ENCODE results near the gene SIX4.
A peak's percentile ranks its signal among the peaks of the same experiment; 100 is the strongest.

SIX4 gene

DNA sequence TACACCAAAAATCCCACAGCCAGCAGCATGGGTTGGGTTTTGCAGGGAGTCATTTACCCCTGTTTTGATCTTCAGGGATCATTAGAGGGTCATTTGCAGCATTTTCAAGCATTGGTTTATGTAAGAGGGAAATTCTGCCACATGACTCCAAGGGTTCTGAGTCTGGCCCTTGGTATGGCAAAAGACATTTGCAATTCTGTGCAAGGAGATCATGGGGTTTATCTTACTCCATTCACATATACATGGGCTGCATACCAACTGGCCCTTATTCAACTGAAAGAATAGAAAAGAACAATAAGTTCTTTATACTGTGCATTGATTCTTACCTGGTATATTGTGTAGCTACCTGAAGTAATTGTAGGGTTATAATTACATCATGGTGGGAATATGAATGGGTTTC, 13.7 kb downstream of the SIX4 start:
- no peak overlapping the region for H3K4me3 ChIP-seq (ENCODE audit: low read depth, low read length)
- no peak for DNase-seq (ENCODE audit: low read depth)
- TF ChIP-seq, protein P1, sequence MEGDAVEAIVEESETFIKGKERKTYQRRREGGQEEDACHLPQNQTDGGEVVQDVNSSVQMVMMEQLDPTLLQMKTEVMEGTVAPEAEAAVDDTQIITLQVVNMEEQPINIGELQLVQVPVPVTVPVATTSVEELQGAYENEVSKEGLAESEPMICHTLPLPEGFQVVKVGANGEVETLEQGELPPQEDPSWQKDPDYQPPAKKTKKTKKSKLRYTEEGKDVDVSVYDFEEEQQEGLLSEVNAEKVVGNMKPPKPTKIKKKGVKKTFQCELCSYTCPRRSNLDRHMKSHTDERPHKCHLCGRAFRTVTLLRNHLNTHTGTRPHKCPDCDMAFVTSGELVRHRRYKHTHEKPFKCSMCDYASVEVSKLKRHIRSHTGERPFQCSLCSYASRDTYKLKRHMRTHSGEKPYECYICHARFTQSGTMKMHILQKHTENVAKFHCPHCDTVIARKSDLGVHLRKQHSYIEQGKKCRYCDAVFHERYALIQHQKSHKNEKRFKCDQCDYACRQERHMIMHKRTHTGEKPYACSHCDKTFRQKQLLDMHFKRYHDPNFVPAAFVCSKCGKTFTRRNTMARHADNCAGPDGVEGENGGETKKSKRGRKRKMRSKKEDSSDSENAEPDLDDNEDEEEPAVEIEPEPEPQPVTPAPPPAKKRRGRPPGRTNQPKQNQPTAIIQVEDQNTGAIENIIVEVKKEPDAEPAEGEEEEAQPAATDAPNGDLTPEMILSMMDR (IDR thresholded peaks at IDR 0.05; ENCODE audit: control insufficient read depth, extremely low read depth, insufficient read depth): no peak

DNA sequence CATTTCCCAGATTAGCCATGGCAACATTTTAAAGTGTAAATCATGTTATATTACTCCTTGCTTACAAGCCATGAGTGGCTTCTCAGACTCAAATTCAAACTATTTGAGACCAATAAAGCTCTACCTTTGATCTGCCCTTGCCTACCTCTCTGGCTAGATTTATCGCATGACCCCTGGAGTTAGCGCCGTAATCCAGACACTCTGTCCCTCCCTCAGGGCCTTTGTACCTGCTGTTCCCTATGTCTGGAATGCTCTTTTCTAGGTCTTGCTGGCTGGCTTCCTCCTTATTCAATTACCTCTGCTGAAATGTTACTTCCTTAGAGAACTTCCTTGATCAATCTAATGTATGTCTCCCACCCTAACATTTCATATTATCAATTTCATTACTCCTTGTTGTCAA, 16.3 kb downstream of the SIX4 start:
- TF ChIP-seq, protein P1 (IDR thresholded peaks at IDR 0.05; ENCODE audit: control insufficient read depth, extremely low read depth, insufficient read depth): no peak
- DNase-seq (ENCODE audit: low read depth): no peak

DNA sequence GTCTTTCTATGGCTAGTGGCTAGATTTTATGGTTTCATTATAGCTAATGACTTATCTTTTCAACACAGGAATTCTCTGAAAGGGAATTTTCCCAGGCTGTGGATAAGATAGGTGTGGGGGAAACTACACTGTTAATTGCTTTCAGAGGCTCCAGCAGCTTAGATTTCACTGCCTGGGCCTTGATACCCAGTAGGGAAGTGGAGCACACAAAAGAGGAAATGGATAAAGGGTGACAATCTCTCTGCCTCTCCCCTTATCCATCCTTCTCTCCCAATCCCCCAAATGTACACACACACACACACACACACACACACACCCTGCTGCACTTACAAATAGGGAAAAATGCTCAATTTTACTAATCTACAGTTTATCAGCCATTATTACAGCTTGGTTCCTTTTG, 19.1 kb downstream of the SIX4 start:
- H3K4me3 ChIP-seq (ENCODE audit: low read depth, low read length): no peak overlapping the region
- DNase-seq (ENCODE audit: low read depth): no peak
- TF ChIP-seq, protein P1 (IDR thresholded peaks at IDR 0.05; ENCODE audit: control insufficient read depth, extremely low read depth, insufficient read depth): no peak

More for the DNA sequence above, 16.3 kb downstream of the SIX4 start:
- no peak overlapping the region for H3K4me3 ChIP-seq (ENCODE audit: low read depth, low read length)

DNA sequence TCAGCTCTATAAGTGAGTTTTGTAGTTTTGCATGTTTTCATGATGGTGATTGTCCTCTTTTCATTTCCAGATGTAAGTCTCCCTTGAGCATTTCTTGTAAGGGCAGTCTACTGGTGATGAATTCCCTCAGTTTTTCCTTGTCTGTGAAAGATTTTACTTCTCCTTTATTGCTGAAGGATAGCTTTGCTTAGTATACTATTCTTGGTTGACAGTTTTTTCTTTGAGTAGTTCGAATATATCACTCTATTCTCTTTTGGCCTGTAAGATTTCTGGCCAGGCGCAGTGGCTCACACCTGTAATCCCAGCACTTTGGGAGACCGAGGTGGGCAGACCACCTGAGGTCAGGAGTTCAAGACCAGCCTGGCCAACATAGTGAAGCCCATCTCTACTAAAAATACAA, 23.6 kb downstream of the SIX4 start:
- TF ChIP-seq, protein P1 (IDR thresholded peaks at IDR 0.05; ENCODE audit: control insufficient read depth, extremely low read depth, insufficient read depth): no peak
- H3K4me3 ChIP-seq (ENCODE audit: low read depth, low read length): no peak overlapping the region

DNA sequence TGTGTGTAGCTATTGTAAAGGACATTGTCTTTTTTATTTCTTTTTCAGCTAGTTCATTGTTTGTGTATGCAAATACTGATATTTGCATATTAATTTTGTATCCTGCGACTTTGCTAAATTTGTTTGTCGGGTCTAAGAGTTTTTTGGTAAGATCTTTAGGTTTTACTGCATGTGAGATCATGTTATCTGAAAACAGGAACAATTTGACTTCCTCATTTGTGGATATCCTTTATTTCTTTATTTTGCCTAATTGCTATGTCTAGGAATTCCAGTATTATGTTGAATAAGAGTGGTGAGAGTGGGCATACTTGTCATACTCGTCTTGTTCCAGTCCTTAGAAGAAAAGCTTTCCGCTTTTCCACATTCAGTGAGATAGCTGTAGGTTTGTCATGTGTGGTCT, 28.8 kb downstream of the SIX4 start:
- TF ChIP-seq, protein P1 (IDR thresholded peaks at IDR 0.05; ENCODE audit: control insufficient read depth, extremely low read depth, insufficient read depth): no peak
- no peak for DNase-seq (ENCODE audit: low read depth)
- no peak overlapping the region for H3K4me3 ChIP-seq (ENCODE audit: low read depth, low read length)

More for the DNA sequence above, 23.6 kb downstream of the SIX4 start:
- DNase-seq (ENCODE audit: low read depth): no peak

DNA sequence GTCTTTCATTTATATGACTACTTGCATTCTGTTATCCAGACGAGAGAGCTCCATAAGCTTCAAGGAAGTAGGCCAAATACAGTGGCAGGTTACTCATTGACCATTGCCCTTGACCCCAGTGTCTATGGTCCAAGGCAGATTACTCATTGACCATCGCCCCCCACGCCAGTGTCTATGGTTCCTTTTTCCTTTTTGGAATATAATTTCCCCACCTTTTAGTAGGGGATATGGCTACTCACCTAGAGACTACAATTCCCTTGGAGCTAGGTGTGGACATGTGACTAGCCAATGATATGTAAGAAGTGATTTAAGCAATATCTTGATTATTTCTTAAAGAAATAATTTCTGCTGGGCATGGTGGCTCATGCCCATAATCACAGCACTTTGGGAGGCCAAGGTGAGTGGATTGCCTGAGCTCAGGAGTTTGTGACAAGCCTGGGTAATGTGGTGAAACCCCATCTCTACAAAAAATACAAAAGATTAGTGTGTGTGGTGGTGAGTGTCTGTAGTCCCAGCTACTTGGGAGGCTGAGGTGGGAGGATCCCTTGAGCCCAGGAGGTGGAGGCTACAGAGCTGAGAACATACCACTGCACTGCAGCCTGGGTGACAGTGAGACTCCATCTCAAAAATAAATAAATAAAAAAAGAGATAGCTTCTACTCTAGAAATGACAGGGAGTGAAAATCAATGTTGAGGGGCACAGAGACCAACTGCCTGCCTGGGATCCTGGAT, 32.6 kb downstream of the SIX4 start:
- H3K4me3 ChIP-seq (ENCODE audit: low read depth, low read length): no peak overlapping the region
- TF ChIP-seq, protein P1 (IDR thresholded peaks at IDR 0.05; ENCODE audit: control insufficient read depth, extremely low read depth, insufficient read depth): no peak
- DNase-seq (ENCODE audit: low read depth): no peak

DNA sequence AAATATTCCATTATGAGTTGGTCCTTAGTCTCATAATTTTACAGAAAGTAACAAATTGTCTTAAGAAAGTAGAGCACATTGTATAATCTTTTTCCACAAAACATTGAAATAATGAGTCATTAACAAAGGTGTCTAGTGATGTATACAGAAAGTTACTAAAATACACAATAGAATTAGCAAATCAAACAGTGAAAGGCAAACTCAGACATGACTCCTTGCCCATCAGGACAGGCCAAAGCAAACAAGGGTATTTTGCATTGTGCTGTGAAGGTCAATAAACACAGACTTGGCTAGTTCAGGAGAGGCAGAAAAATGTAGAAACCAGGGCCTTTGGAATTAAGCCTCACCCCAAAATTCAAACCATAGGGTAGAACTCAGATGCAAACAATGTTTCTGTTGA, 37.3 kb downstream of the SIX4 start:
- H3K4me3 ChIP-seq (ENCODE audit: low read depth, low read length): no peak overlapping the region
- DNase-seq (ENCODE audit: low read depth): peak; percentile 75
- TF ChIP-seq, protein P1 (IDR thresholded peaks at IDR 0.05; ENCODE audit: control insufficient read depth, extremely low read depth, insufficient read depth): no peak

Measured in LNCaP clone FGC (cell line).